ENCODE measurements around the gene CADM1. TPM values are rescaled to one million over a fixed set of nuclear protein-coding genes. Genes with fewer than 3 reads are reported as not detected.

The CADM1 gene
- total and polyA plus RNA-seq, 10 of the 15 experiments (the other 5 are each of a cell fraction or from before 2014, with no cell fraction given), result 0.03 to 0.48 (median 0.15) TPM; not detected in 3

- Histone ChIP-seq H4K20me1 (ENCODE audit: control insufficient read depth, insufficient read depth) (no peaks in the 10 kb centered on the region), H3K27ac (ENCODE audit: control insufficient read depth, insufficient read depth) (no peak overlapping the region), H3K4me3 (no peak overlapping the region), H3K4me1 (ENCODE audit: control insufficient read depth, insufficient read depth, low read length) (no peaks in the 10 kb centered on the region), H2AFZ (ENCODE audit: control insufficient read depth, low read depth, low read length) (no peak overlapping the region), H3K79me2 (ENCODE audit: control insufficient read depth, insufficient read depth, low read length) (no peaks in the 10 kb centered on the region), H3K9me3 (replicated peaks; ENCODE audit: control insufficient read depth, insufficient read depth, low read length) (no peaks in the 10 kb centered on the region), H3K27me3 (replicated peaks in 1 of 2; ENCODE audit: control insufficient read depth in 2 of 2, insufficient read depth in 2 of 2, low read length in 1 of 2) (no peaks in the 10 kb centered on the region; a peak in 1 of 4 replicates), H3K36me3 (ENCODE audit: control insufficient read depth in 2 of 2, insufficient read depth in 2 of 2, low read length in 1 of 2) (no peaks in the 10 kb centered on the region), H3K4me2 (ENCODE audit: control insufficient read depth, insufficient read depth) (no peak overlapping the region), H3K9ac (ENCODE audit: control insufficient read depth, insufficient read depth, low read length) (no peak overlapping the region)
- ChIA-PET POLR2A (no interaction called here), RAD21 (ENCODE audit: unreplicated experiment) (no interaction called here), CTCF (no interaction called here), SMC1A (ENCODE audit: uncharacterized antibody, unreplicated experiment) (no interaction called here)
- ATAC-seq (no peak), DNase-seq (ENCODE audit: low read depth, low spot score) (no peak), FAIRE-seq (no peak)
- WGBS (ENCODE audit: insufficient coverage, insufficient replicate concordance, low lambda C conversion rate, missing lambda C conversion rate), result 89% methylated on average over 4 of the region's 4 CpGs
- BruUV-seq (replicated peaks), result no TSS peak
- in situ Hi-C loops (cut with MboI), result no loop called here
- intact Hi-C loops (cut with micrococcal nuclease; ENCODE audit: unreplicated experiment), result no loop called here
- no peak for TF ChIP-seq YBX1 (IDR thresholded peaks at IDR 0.05)
- TF ChIP-seq, protein P1, sequence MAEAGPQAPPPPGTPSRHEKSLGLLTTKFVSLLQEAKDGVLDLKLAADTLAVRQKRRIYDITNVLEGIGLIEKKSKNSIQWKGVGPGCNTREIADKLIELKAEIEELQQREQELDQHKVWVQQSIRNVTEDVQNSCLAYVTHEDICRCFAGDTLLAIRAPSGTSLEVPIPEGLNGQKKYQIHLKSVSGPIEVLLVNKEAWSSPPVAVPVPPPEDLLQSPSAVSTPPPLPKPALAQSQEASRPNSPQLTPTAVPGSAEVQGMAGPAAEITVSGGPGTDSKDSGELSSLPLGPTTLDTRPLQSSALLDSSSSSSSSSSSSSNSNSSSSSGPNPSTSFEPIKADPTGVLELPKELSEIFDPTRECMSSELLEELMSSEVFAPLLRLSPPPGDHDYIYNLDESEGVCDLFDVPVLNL (IDR thresholded peaks at IDR 0.05; ENCODE audit: low read depth, low read length), result no peak
- TF ChIP-seq SREBF2 (IDR thresholded peaks at IDR 0.05; ENCODE audit: low read length), result no peak
- no peak for TF ChIP-seq NRF1 (conservative IDR thresholded peaks at IDR 0.05; ENCODE audit: low read depth, low read length)
- TF ChIP-seq MTA3 (IDR thresholded peaks at IDR 0.05; ENCODE audit: borderline replicate concordance, low read length), result no peak
- TF ChIP-seq FOS (IDR thresholded peaks at IDR 0.05; ENCODE audit: borderline replicate concordance, extremely low read depth, insufficient read length), result no peak
- TF ChIP-seq, protein P2, sequence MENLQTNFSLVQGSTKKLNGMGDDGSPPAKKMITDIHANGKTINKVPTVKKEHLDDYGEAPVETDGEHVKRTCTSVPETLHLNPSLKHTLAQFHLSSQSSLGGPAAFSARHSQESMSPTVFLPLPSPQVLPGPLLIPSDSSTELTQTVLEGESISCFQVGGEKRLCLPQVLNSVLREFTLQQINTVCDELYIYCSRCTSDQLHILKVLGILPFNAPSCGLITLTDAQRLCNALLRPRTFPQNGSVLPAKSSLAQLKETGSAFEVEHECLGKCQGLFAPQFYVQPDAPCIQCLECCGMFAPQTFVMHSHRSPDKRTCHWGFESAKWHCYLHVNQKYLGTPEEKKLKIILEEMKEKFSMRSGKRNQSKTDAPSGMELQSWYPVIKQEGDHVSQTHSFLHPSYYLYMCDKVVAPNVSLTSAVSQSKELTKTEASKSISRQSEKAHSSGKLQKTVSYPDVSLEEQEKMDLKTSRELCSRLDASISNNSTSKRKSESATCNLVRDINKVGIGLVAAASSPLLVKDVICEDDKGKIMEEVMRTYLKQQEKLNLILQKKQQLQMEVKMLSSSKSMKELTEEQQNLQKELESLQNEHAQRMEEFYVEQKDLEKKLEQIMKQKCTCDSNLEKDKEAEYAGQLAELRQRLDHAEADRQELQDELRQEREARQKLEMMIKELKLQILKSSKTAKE (IDR thresholded peaks at IDR 0.05; ENCODE audit: low read depth, poor library complexity, severe bottlenecking), result no peak
- no peak for TF ChIP-seq RUNX3 (IDR thresholded peaks at IDR 0.05; ENCODE audit: low read length)
Measured at GRCh38 chr11:115406404-115406803, 97.8 kb downstream of the CADM1 start.
